ENCODE measurements around the gene ENHO.
"Not testable (repeated sequence)": the region's sequence is repeated elsewhere in the genome, so short reads cannot be mapped to it uniquely, and the experiment has no call there.

The ENHO gene

GRCh38 chr9:34482746-34483145 is 40.0 kb downstream of the ENHO start:
- not testable (repeated sequence) for DNase-seq (ENCODE audit: low read depth in 2 of 2, low spot score in 1 of 2)

- not testable (repeated sequence) for DNase-seq (ENCODE audit: low read depth in 2 of 2, low spot score in 1 of 2)
These were observed 41.2 kb downstream of the ENHO start for GRCh38 chr9:34481620-34482019.

GRCh38 chr9:34479431-34479866 is 43.3 kb downstream of the ENHO start:
- no peak for DNase-seq (ENCODE audit: low read depth in 2 of 2, low spot score in 1 of 2)

GRCh38 chr9:34477541-34477940 is 45.2 kb downstream of the ENHO start:
- no peak for DNase-seq (ENCODE audit: low read depth in 2 of 2, low spot score in 1 of 2)

GRCh38 chr9:34475097-34475496 is 47.7 kb downstream of the ENHO start:
- no peak for DNase-seq (ENCODE audit: low read depth in 2 of 2, low spot score in 1 of 2)

Data from stimulated activated CD8-positive, alpha-beta memory T cell treated with anti-CD3 and anti-CD28 coated beads, Interleukin-4, amount 100 ng/mL, for 1 hour (primary cell).